BE2C (cell line): ENCODE results near the gene EMX2.
A peak's percentile ranks its signal among the peaks of the same experiment; 100 is the strongest.
"Not testable (repeated sequence)": the region's sequence is repeated elsewhere in the genome, so short reads cannot be mapped to it uniquely, and the experiment has no call there.

Experiments used
- DNase-seq: peaks from one replicate; pipeline ENCODE4 v3.0.0-alpha.2; 2020
- H3K27me3 ChIP-seq: fragments of 250-450 bp; sonication (Bioruptor Pico); 2 replicates; pipeline ENCODE4 v1.5.1; 2020; ENCODE audit warnings: mild to moderate bottlenecking
- H3K36me3 ChIP-seq: fragments of 250-450 bp; sonication (Bioruptor Pico); 2 replicates; pipeline ENCODE4 v1.5.1; 2020; ENCODE audit warnings: mild to moderate bottlenecking
- H3K4me1 ChIP-seq: fragments of 250-450 bp; sonication (Bioruptor Pico); 2 replicates; pipeline ENCODE4 v1.5.1; 2020
- H3K4me3 ChIP-seq: 2 replicates; pipeline ENCODE4 v1.5.1; 2011; ENCODE audit warnings: low read depth, low read length
- H3K9me3 ChIP-seq: fragments of 250-450 bp; sonication (Bioruptor Pico); 2 replicates; pipeline ENCODE4 v1.5.1; 2020
- CTCF ChIP-seq: IDR thresholded peaks from 2 replicates; pipeline ENCODE4 v1.5.1; 2012; ENCODE audit warnings: mild to moderate bottlenecking, low read depth, low read length

The EMX2 gene

GRCh38 chr10:117501460-117502035 lies 41.0 kb upstream of the EMX2 start:
- H3K4me3 ChIP-seq: no peak overlapping the region
- H3K4me1 ChIP-seq: peaks cover 14% of the 10 kb centered on the region
- H3K36me3 ChIP-seq: no peaks in the 10 kb centered on the region
- no peaks in the 10 kb centered on the region for H3K27me3 ChIP-seq
- no peaks in the 10 kb centered on the region for H3K9me3 ChIP-seq
- no peak for DNase-seq
- no peak for TF ChIP-seq CTCF

- no peak for DNase-seq
- H3K36me3 ChIP-seq: no peaks in the 10 kb centered on the region
- no peaks in the 10 kb centered on the region for H3K27me3 ChIP-seq
- peaks cover 14% of the 10 kb centered on the region for H3K4me1 ChIP-seq
- H3K9me3 ChIP-seq: no peaks in the 10 kb centered on the region
- H3K4me3 ChIP-seq: no peak overlapping the region
- TF ChIP-seq CTCF: no peak
Observed at GRCh38 chr10:117502421-117503243, 39.9 kb upstream of the EMX2 start.

GRCh38 chr10:117503244-117504205 lies 39.0 kb upstream of the EMX2 start:
- H3K4me3 ChIP-seq: no peak overlapping the region
- H3K4me1 ChIP-seq: peaks cover 14% of the 10 kb centered on the region
- H3K9me3 ChIP-seq: no peaks in the 10 kb centered on the region
- DNase-seq: peak; percentile 59
- peak; percentile 30 for TF ChIP-seq CTCF
- no peaks in the 10 kb centered on the region for H3K36me3 ChIP-seq
- no peaks in the 10 kb centered on the region for H3K27me3 ChIP-seq

GRCh38 chr10:117504562-117504961 lies 38.0 kb upstream of the EMX2 start:
- Histone ChIP-seq H3K4me1 (peaks cover 14% of the 10 kb centered on the region), H3K4me3 (no peak overlapping the region), H3K27me3 (no peaks in the 10 kb centered on the region), H3K9me3 (no peaks in the 10 kb centered on the region), H3K36me3 (no peaks in the 10 kb centered on the region)
- no peak for TF ChIP-seq CTCF
- DNase-seq: no peak

GRCh38 chr10:117507081-117507480 lies 35.5 kb upstream of the EMX2 start:
- DNase-seq, H3K27me3 ChIP-seq, H3K4me3 ChIP-seq, H3K36me3 ChIP-seq, H3K9me3 ChIP-seq: not testable (repeated sequence)
- H3K4me1 ChIP-seq: peaks cover 14% of the 10 kb centered on the region

- peaks cover 3% of the 10 kb centered on the region; the same call in 1 of the 2 replicates for H3K4me1 ChIP-seq
- no peak for TF ChIP-seq CTCF
- H3K9me3 ChIP-seq: no peaks in the 10 kb centered on the region
- DNase-seq: no peak
- H3K36me3 ChIP-seq: no peaks in the 10 kb centered on the region
- H3K27me3 ChIP-seq: no peaks in the 10 kb centered on the region
- no peak overlapping the region for H3K4me3 ChIP-seq
Observed at GRCh38 chr10:117509573-117509972, 33.0 kb upstream of the EMX2 start.
